Activated CD8-positive, alpha-beta memory T cell treated with anti-CD3 and anti-CD28 coated beads, Interleukin-2, amount 10 ng/mL, durations not matched to agents 7 days and 5 days (primary cell): Measurements from ENCODE around the gene C16orf92. TPM values are rescaled to one million over a fixed set of nuclear protein-coding genes. Genes with fewer than 3 reads are reported as not detected.

ENCODE experiments used
- ATAC-seq: fragments of 150-1000 bp; cut with Tn5 transposase; one replicate; pipeline ENCODE4 v1.10.0; 2021; ENCODE audit warnings: moderate library complexity
- CTCF ChIA-PET: fragments of 350-600 bp; sonication (Branson Sonifier 250); formaldehyde crosslinking; loops from one replicate; lab custom pipeline; 2021; ENCODE audit warnings: antibody characterized with exemption; lab: Charles Lee
- DNase-seq: peaks from one replicate; pipeline ENCODE4 v3.0.0-alpha.2; 2020
- H3K27ac Mint-ChIP-seq: one replicate; pipeline ENCODE4 v1.8.0; 2021; ENCODE audit warnings: mild to moderate bottlenecking, mixed read lengths
- H3K27me3 Mint-ChIP-seq: one replicate; pipeline ENCODE4 v1.8.0; 2021; ENCODE audit warnings: mixed read lengths
- H3K36me3 Mint-ChIP-seq: one replicate; pipeline ENCODE4 v1.8.0; 2021; ENCODE audit warnings: mild to moderate bottlenecking, mixed read lengths
- H3K4me1 Mint-ChIP-seq: one replicate; pipeline ENCODE4 v1.8.0; 2021; ENCODE audit warnings: mixed read lengths
- H3K4me3 Mint-ChIP-seq: one replicate; pipeline ENCODE4 v1.8.0; 2021; ENCODE audit warnings: mild to moderate bottlenecking, moderate library complexity, mixed read lengths
- H3K9me3 Mint-ChIP-seq: one replicate; pipeline ENCODE4 v1.8.0; 2022; ENCODE audit warnings: low read depth, mixed read lengths
- total RNA-seq, 2 experiments: library from RNA; stranded (reverse); gene quantifications; one replicate each; pipeline ENCODE4 v1.2.3, GENCODE V29; 2021

Gene C16orf92
- total RNA-seq, 2 experiments from 2014 or later: not detected

DNA sequence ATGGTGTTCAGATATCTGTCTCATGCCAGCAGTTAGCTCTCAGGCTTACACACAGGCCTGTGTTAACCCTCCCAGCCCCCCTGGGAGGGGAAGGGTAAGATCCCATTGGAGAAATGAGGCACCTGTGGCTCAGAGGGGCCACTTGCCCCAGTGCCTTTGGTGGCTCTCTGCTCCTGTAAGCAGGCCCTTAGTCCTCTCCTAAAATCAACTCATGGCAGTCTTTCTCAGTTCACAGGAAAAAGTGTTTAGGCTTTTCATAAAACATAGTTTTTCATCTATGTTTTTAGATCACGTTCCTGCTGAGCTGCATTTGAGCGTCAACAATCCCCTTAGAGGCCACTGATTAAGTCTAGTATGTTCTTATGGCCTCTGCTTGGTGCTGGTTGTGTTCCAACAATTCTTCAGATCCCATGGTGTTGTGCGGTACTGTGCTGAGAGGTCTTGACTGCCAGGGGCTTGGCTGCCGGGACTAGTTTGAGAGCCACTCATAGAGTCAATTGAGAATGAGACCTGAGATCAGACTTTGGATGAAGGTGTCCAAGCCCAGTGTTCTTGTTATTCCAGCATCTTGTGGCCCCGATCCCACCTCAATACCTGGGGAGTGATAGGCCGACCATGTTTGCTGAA is 38.7 kb upstream of the C16orf92 start:
- no peak for ATAC-seq
- peaks cover 48% of the 10 kb centered on the region for H3K36me3 Mint-ChIP-seq

DNA sequence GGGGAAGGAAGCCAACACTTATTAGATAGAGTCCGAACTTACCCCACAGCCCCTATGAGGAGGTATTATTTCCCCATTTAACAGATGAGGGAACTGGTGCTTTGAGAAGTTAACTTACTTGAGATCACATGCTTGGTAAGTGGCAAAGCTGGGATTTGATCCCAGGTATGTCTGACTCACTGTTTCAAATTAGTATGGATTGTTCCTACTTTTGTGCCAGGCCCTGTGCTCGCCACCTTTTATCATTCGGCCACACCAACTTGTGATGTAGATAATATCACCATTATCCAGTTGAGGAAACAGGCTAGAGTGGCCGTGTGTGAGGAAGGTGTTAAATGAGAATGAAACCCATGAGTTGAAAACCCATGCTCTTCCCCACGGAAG is 38.2 kb upstream of the C16orf92 start:
- no peak for ATAC-seq
- no peak for DNase-seq
- peaks cover 43% of the 10 kb centered on the region for H3K36me3 Mint-ChIP-seq
- no peak overlapping the region for H3K4me3 Mint-ChIP-seq
- no peaks in the 10 kb centered on the region for H3K9me3 Mint-ChIP-seq
- CTCF ChIA-PET: no interaction called here
- no peak overlapping the region for H3K27ac Mint-ChIP-seq
- H3K4me1 Mint-ChIP-seq: no peaks in the 10 kb centered on the region
- H3K27me3 Mint-ChIP-seq: no peaks in the 10 kb centered on the region

More for the DNA sequence above, 38.7 kb upstream of the C16orf92 start:
- H3K4me3 Mint-ChIP-seq: no peak overlapping the region
- H3K9me3 Mint-ChIP-seq: no peaks in the 10 kb centered on the region
- H3K4me1 Mint-ChIP-seq: no peaks in the 10 kb centered on the region
- no peak overlapping the region for H3K27ac Mint-ChIP-seq
- CTCF ChIA-PET: no interaction called here
- H3K27me3 Mint-ChIP-seq: no peaks in the 10 kb centered on the region
- DNase-seq: no peak

DNA sequence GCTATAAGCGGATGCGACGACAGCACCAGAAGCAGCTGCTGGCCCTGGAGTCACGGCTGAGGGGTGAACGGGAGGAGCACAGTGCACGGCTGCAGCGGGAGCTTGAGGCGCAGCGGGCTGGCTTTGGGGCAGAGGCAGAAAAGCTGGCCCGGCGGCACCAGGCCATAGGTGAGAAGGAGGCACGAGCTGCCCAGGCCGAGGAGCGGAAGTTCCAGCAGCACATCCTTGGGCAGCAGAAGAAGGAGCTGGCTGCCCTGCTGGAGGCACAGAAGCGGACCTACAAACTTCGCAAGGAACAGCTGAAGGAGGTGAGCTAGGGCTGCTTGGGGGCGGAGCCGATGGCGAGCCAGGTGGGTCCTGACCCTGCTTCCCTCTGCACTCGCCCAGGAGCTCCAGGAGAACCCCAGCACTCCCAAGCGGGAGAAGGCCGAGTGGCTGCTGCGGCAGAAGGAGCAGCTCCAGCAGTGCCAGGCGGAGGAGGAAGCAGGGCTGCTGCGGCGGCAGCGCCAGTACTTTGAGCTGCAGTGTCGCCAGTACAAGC is 37.7 kb upstream of the C16orf92 start:
- ATAC-seq (no peak), DNase-seq (no peak)
- Mint-ChIP-seq H3K4me1 (no peaks in the 10 kb centered on the region), H3K9me3 (no peaks in the 10 kb centered on the region), H3K36me3 (peaks cover 43% of the 10 kb centered on the region), H3K27me3 (no peaks in the 10 kb centered on the region), H3K27ac (no peak overlapping the region), H3K4me3 (no peak overlapping the region)
- CTCF ChIA-PET: interaction anchor here (1.1 kb wide), 1 partner anchor 12 kb away, joined by 4 read pairs; the partner anchor contains the start of gene TAOK2

DNA sequence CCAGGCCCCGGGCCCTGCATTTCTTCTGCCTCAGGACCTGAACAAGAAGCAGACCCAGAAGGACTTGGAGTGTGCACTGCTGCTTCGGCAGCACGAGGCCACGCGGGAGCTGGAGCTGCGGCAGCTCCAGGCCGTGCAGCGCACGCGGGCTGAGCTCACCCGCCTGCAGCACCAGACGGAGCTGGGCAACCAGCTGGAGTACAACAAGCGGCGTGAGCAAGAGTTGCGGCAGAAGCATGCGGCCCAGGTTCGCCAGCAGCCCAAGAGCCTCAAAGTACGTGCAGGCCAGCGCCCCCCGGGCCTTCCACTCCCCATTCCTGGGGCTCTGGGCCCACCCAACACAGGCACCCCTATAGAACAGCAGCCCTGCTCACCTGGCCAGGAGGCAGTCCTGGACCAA is 36.8 kb upstream of the C16orf92 start:
- Mint-ChIP-seq H3K4me3 (no peak overlapping the region), H3K27me3 (no peaks in the 10 kb centered on the region), H3K27ac (no peak overlapping the region), H3K36me3 (peaks cover 46% of the 10 kb centered on the region), H3K4me1 (no peaks in the 10 kb centered on the region), H3K9me3 (no peaks in the 10 kb centered on the region)
- ATAC-seq (no peak), DNase-seq (no peak)
- CTCF ChIA-PET: interaction anchor here (1.0 to 1.1 kb wide), 2 partner anchors 11 to 13 kb away, joined by 3 to 4 read pairs; partner anchors contain the start of gene TAOK2

DNA sequence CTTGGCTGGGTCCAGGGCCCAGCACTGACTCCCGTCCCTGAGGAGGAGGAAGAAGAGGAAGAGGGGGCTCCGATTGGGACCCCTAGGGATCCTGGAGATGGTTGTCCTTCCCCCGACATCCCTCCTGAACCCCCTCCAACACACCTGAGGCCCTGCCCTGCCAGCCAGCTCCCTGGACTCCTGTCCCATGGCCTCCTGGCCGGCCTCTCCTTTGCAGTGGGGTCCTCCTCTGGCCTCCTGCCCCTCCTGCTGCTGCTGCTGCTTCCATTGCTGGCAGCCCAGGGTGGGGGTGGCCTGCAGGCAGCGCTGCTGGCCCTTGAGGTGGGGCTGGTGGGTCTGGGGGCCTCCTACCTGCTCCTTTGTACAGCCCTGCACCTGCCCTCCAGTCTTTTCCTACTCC is 36.1 kb upstream of the C16orf92 start:
- DNase-seq: no peak
- no peaks in the 10 kb centered on the region for H3K27me3 Mint-ChIP-seq
- H3K36me3 Mint-ChIP-seq: peaks cover 44% of the 10 kb centered on the region
- CTCF ChIA-PET: interaction anchor here (0.7 to 1.0 kb wide), 2 partner anchors 9 to 10 kb away, joined by 3 read pairs; no protein-coding TSS in a partner anchor
- H3K4me1 Mint-ChIP-seq: no peaks in the 10 kb centered on the region
- H3K9me3 Mint-ChIP-seq: no peaks in the 10 kb centered on the region
- H3K4me3 Mint-ChIP-seq: no peak overlapping the region
- no peak overlapping the region for H3K27ac Mint-ChIP-seq
- no peak for ATAC-seq

DNA sequence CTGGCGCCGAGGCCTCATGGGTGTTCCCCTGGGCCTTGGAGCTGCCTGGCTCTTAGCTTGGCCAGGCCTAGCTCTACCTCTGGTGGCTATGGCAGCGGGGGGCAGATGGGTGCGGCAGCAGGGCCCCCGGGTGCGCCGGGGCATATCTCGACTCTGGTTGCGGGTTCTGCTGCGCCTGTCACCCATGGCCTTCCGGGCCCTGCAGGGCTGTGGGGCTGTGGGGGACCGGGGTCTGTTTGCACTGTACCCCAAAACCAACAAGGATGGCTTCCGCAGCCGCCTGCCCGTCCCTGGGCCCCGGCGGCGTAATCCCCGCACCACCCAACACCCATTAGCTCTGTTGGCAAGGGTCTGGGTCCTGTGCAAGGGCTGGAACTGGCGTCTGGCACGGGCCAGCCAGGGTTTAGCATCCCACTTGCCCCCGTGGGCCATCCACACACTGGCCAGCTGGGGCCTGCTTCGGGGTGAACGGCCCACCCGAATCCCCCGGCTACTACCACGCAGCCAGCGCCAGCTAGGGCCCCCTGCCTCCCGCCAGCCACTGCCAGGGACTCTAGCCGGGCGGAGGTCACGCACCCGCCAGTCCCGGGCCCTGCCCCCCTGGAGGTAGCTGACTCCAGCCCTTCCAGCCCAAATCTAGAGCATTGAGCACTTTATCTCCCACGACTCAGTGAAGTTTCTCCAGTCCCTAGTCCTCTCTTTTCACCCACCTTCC is 35.5 kb upstream of the C16orf92 start:
- CTCF ChIA-PET: interaction anchor here (0.7 to 0.8 kb wide), 2 partner anchors 9 to 14 kb away, joined by 3 read pairs; partner anchors contain the start of gene TAOK2
- no peak overlapping the region for H3K4me3 Mint-ChIP-seq
- DNase-seq: no peak
- no peak overlapping the region for H3K27ac Mint-ChIP-seq
- no peaks in the 10 kb centered on the region for H3K27me3 Mint-ChIP-seq
- ATAC-seq: no peak
- no peaks in the 10 kb centered on the region for H3K4me1 Mint-ChIP-seq
- peaks cover 43% of the 10 kb centered on the region for H3K36me3 Mint-ChIP-seq
- H3K9me3 Mint-ChIP-seq: no peaks in the 10 kb centered on the region

DNA sequence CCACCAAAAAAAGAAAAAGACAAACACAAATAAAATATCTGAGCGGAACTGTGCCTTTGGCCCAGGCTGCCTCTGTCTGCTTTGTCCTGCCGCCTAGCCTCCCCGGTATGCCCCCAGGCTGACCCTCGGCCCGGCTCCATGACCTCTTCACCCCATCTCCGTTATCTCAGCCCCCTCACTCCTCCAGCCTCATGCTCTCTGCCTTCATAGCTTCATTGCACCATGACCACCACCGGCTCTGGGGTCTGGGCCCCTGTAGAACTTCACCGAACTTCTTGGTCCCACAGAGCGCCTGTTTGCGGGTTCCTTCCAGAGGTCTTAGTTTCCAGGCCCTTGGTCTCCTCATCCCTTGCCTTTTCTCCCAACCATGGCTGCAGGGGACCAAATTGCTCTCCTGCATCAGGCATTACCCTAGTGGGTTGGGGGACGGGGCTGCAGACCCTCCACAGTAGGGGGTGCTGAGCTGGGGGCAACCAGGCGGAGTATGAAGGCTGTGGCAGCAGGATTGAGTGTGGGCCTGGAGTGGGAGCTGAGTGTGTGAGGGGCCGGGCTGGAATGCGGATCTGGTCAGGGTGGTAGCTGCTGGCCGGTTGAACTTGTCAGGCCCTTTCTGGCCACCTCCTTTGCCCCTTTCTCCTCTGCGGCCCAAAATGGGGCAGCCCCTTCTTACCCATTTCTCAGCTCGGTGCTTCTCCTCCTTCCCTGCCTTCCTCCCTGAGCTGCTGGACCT is 34.5 kb upstream of the C16orf92 start:
- Mint-ChIP-seq H3K4me3 (no peak overlapping the region), H3K27ac (no peak overlapping the region), H3K9me3 (no peaks in the 10 kb centered on the region), H3K36me3 (peaks cover 39% of the 10 kb centered on the region), H3K27me3 (no peaks in the 10 kb centered on the region), H3K4me1 (peaks cover under 1% of the 10 kb centered on the region)
- no peak for ATAC-seq
- CTCF ChIA-PET: no interaction called here
- no peak for DNase-seq

DNA sequence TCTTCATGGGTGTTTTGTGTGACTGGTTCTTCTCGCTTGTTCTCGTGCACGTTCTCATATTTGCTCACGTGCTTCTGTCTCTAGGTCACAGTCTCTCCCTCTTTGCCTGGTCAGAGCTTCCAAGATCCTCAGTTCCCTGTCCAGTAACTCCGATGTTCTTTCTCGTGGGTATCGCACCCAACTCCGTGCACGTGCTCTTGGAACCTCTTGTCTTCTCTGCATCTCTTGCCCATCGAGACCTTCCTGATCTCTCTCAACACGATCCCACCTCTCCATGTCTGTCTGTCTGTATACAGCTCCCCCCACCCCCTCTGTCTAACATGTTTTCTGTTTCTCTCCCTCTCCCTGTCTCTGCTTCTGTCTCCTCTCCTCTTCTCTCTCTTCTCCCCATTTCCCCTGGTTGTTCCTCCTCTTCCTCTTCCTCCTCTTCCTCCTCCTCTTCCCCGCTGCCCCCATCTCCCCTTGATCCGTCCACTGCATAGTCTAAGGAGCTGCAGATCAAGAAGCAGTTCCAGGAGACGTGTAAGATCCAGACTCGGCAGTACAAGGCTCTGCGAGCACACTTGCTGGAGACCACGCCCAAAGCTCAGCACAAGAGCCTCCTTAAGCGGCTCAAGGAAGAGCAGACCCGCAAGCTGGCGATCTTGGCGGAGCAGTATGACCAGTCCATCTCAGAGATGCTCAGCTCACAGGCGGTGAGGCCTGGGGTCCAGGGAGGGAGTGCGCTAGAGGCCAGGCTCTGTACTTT is 33.7 kb upstream of the C16orf92 start:
- peaks cover 8% of the 10 kb centered on the region for H3K4me1 Mint-ChIP-seq
- H3K4me3 Mint-ChIP-seq: no peak overlapping the region
- H3K27ac Mint-ChIP-seq: no peak overlapping the region
- no peaks in the 10 kb centered on the region for H3K27me3 Mint-ChIP-seq
- peaks cover 40% of the 10 kb centered on the region for H3K36me3 Mint-ChIP-seq
- DNase-seq (no peak), ATAC-seq (no peak)
- CTCF ChIA-PET: no interaction called here
- H3K9me3 Mint-ChIP-seq: no peaks in the 10 kb centered on the region

DNA sequence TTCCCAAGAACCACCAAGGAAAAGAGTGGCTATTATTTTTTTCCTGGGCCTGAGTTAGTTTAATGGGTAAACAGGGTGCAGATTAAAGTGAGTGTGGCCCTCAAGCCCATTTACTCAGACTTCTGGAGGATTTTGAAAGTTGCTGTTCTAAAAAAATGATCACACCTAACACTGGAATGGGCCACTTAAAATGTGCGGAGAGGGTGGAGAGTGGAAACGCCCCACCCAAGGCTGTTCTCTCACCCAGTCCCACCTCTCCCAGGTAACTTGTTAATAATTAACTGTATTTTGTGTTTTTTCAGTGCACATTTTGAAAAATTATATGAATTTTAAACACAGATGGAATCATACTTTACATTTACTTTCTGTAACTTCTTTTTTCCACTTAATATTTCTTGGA is 33.0 kb upstream of the C16orf92 start:
- Mint-ChIP-seq H3K9me3 (no peaks in the 10 kb centered on the region), H3K4me3 (no peak overlapping the region), H3K4me1 (peaks cover 16% of the 10 kb centered on the region), H3K27ac (no peak overlapping the region), H3K27me3 (no peaks in the 10 kb centered on the region), H3K36me3 (peaks cover 35% of the 10 kb centered on the region)
- CTCF ChIA-PET: no interaction called here
- DNase-seq (no peak), ATAC-seq (no peak)

DNA sequence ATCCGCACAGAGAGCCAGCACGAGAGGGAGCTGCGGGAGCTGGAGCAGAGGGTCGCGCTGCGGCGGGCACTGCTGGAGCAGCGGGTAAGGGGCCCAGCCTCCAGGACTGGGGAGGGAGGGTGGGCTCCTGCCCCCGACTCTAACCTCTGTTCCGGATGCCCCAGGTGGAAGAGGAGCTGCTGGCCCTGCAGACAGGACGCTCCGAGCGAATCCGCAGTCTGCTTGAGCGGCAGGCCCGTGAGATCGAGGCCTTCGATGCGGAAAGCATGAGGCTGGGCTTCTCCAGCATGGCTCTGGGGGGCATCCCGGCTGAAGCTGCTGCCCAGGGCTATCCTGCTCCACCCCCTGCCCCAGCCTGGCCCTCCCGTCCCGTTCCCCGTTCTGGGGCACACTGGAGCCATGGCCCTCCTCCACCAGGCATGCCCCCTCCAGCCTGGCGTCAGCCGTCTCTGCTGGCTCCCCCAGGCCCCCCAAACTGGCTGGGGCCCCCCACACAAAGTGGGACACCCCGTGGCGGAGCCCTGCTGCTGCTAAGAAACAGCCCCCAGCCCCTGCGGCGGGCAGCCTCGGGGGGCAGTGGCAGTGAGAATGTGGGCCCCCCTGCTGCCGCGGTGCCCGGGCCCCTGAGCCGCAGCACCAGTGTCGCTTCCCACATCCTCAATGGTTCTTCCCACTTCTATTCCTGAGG is 32.0 kb upstream of the C16orf92 start:
- ATAC-seq: no peak
- DNase-seq: no peak
- peaks cover 28% of the 10 kb centered on the region for H3K36me3 Mint-ChIP-seq
- H3K27me3 Mint-ChIP-seq: no peaks in the 10 kb centered on the region
- no peak overlapping the region for H3K27ac Mint-ChIP-seq
- CTCF ChIA-PET: no interaction called here
- H3K9me3 Mint-ChIP-seq: no peaks in the 10 kb centered on the region
- H3K4me3 Mint-ChIP-seq: no peak overlapping the region
- peaks cover 16% of the 10 kb centered on the region for H3K4me1 Mint-ChIP-seq

DNA sequence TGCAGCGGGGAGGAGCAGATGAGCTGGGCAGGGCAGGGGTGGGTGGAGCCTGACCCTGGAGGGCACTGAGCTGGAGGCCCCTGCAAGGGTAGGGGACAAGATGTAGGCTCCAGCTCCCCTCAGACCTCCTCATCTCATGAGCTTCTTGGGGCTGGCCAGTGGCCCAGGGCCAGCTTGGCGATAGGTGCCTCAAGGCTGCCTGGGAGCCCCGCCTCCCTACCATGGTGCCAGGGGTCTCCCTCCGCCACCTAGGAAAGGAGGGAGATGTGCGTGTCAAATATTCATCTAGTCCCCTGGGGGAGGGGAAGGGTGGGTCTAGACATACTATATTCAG is 31.5 kb upstream of the C16orf92 start:
- DNase-seq (no peak), ATAC-seq (no peak)
- Mint-ChIP-seq H3K36me3 (peaks cover 28% of the 10 kb centered on the region), H3K9me3 (no peaks in the 10 kb centered on the region), H3K27ac (no peak overlapping the region), H3K4me3 (no peak overlapping the region), H3K4me1 (peaks cover 16% of the 10 kb centered on the region), H3K27me3 (no peaks in the 10 kb centered on the region)
- CTCF ChIA-PET: no interaction called here

DNA sequence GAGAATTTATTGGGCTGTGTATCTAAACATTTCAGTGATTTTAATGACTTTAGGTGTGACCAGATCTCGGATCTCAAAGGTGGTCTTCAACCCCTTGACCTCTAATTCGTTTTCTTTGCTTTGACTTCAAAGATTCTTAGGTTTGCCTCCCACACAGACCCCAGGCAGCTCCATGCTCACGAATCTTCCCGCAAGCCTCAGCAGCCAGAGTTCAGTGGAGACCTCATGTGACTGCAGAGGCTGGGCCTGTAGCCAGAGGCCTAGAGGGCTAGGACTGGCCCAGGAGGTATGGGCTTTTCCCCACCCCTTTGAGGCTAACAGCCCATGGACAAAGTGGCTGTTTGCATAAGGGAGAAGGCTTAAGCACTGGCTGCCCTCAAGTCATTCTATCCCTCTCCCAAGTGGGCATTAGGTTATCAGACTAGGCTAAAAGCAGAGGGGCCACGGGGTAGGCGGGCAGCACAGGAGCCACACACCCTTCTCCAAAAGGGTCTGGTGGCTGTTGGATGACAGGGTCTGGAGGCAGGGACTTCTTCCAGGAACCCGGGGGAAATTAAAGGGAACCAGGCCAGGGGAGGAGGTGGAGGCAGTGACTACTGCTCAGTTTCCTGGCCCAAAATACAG is 30.5 kb upstream of the C16orf92 start:
- Mint-ChIP-seq H3K9me3 (no peaks in the 10 kb centered on the region), H3K36me3 (peaks cover 32% of the 10 kb centered on the region), H3K4me3 (no peak overlapping the region), H3K27me3 (no peaks in the 10 kb centered on the region), H3K4me1 (peaks cover 21% of the 10 kb centered on the region), H3K27ac (no peak overlapping the region)
- ATAC-seq: no peak
- CTCF ChIA-PET: interaction anchor here (1.8 kb wide), 2 partner anchors 16 to 39 kb away, joined by 6 to 7 read pairs; partner anchors contain the start of gene TLCD3B
- DNase-seq: no peak
